CD4-positive, alpha-beta T cell treated with Interleukin-2 at 100 ng/mL for 4 hours (primary cell): ENCODE data around the gene KCNQ5.
A peak's percentile ranks its signal among the peaks of the same experiment; 100 is the strongest.
"Not testable (repeated sequence)": the region's sequence is repeated elsewhere in the genome, so short reads cannot be mapped to it uniquely, and the experiment has no call there.

ENCODE experiments used
- DNase-seq: peaks from one replicate; pipeline ENCODE4 v3.0.0-alpha.2; 2020; ENCODE audit warnings: low spot score

The KCNQ5 gene

GRCh38 chr6:72621291-72622093 lies at the start of gene KCNQ5:
Gene KCNQ5 (plus strand): TSS chr6:72622064.
- no peak for DNase-seq

- DNase-seq: no peak
These were observed 42.0 kb upstream of the KCNQ5 start for GRCh38 chr6:72579865-72580264.

DNA sequence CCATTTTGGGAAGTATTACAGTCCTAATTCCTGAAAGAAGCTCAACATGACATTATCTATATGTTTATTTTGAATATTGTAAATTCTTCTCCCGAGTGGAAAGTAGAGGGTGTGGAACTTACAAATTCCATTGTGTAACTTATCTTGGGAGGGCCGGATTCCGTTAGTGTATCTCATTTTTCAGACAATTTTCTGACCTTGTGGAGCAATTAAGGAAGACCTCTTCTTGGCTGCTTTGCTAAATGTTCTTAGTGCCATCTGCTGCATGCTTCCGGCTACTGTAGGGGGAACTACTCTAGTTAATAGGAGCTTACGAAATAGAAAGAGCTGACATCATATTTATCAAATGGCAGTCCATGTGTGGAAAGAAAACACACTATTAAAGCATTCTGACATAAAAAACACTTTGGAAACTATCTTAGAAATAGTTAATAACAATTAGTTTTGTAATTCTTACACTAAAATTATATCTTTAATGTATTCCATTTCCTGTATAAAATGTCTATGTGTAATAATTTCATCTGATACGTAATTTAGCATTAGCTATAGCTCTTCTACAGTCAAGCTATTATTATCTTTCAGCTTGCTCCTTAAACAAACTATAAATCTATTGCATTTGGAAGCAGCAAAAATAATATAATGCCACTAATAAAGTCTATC lies 41.5 kb upstream of the KCNQ5 start:
- DNase-seq: no peak

DNA sequence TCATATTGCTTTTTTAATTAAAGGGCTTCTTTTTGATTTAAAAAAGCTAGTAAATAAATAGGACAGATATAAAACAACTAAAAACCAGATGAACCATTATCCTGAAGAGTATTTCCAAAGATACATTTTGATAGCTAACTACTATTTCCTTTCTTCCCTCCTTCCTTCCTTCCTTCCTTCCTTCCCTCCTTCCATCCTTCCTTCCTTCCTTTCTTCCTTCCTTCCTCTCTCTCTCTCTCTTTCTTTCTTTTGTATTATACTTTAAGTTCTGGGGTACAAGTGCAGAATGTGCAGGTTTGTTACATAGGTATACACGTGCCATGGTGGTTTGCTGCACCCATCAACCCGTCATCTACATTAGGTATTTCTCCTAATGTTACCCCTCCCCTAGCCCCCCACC lies 40.9 kb upstream of the KCNQ5 start:
- DNase-seq: not testable (repeated sequence)

DNA sequence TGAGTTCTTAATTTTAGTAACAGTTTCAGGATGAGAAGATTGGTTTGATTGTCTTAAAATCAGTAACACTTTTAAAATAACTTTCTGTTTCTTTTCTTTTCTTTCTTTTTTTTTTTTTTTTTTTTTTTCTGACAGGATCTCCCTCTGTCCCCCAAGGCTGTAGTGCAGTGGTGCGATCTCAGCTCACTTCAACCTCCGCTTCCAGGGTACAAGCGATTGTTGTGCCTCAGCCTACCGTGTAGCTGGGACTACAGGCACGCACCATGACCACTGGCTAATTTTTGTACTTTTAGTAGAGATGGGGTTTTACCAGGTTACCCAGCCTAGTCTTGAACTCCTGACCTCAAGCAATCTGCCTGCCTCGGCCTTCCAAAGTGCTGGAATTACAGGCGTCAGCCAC lies 33.7 kb upstream of the KCNQ5 start:
- DNase-seq: no peak

- no peak for DNase-seq
These were observed 32.8 kb upstream of the KCNQ5 start for GRCh38 chr6:72589096-72589495.

DNA sequence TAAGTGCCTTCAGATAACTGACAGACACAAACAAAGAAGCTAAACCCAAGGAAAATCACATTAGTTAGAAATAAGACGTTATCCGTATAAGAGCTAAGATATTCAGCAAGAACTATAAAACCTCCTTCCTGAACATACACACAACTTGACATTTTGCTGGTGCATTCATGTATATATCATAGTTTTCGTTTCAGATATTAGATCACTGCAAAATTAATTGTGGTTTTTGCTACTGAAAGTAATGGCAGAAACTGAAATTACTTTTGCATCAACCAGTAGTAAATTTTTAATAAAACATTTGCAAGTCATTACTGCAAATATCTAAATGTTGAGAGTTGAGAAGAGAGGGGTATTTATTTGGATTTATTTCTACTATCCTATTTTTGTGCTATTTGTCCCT lies 26.1 kb upstream of the KCNQ5 start:
- DNase-seq: no peak

GRCh38 chr6:72616406-72617015 lies 5.4 kb upstream of the KCNQ5 start:
- peak; percentile 48 for DNase-seq

- DNase-seq: no peak
These were observed 4.1 kb upstream of the KCNQ5 start for GRCh38 chr6:72617721-72618120.

GRCh38 chr6:72619883-72620696 lies 1.8 kb upstream of the KCNQ5 start:
- DNase-seq: peak; percentile 61

DNA sequence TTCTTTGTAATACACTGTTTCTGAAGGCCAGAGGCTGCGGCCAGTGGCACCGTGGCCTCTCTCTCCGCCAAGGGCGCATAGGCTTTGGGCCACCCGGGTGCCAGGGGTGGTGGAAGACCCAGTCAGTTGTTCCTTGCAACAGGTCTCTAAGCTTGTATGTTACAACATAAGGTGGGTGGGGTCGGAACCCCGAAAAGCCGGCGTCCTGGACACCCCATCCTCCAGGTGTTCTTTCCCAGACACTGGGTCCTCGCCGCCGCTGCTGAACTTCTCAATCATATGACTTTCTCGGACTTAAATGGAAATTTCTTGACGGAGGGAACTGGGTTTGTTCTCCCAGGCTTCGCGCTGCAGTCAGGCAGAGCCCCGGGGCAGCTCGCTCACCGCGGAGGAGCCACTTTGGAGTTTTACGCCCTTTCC lies 983 bp upstream of the KCNQ5 start:
- DNase-seq: no peak

- DNase-seq: peak; percentile 42
These were observed 453 bp downstream of the KCNQ5 start for GRCh38 chr6:72622094-72622940.

- no peak for DNase-seq
These were observed 1.9 kb downstream of the KCNQ5 start for GRCh38 chr6:72623808-72624207.

- peak; percentile 17 for DNase-seq
These were observed 2.8 kb downstream of the KCNQ5 start for GRCh38 chr6:72624557-72625160.

DNA sequence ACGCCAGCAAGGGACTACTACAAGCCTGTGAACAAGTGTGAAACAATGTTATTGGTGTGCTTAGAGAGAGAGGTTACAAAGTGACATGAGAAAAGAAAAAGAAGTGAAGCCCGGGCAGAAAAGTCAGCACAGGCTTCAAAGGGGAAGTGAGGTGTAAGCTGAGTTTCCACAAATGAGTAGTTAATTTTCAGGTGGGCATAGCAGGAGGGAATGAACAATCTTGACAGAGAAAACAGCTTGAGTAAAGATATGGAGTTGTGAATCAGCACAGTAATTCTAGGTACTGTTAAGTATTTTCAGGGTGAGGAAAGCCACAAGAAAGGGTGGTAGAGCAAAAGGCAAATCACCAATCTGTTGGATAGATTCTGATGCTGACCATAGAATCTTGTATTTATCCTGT lies 4.3 kb downstream of the KCNQ5 start:
- no peak for DNase-seq

DNA sequence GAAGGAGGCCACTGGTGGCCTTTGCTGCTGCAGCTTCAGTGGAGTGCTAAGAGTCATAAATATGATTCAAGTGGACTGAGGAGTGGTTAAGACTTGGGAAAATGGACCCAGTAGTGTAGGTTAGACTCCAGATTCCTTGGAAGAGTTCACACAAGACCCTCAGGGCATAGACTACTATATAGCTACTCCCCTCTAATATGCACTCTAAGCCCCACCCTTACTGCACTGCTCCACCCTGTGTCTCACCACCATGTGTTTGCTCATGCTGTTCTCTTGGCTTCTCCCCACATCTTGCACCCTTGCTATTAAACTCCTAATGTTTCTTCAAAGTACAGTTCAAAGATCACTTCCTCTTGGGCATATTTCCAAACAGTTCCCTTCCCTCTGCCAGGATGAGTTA lies 5.7 kb downstream of the KCNQ5 start:
- no peak for DNase-seq

DNA sequence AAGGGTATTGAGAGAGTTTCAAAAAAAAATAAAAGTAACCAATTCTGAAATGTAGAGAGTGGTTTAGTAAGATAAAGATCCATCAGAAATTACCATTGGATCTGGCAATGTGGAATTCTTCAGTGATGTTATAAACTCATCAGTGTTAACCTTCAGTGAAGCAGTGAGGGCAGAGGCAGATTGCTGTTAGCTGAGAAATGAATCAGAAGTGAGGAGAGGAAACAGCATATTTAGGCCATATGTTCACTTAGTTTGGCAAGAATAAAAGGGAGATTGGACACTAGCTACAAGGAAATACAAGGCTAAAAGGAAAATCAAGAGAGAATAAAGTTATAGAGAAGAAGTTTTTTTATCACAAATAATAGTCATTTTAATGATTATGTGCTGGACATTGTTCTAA lies 9.6 kb downstream of the KCNQ5 start:
- DNase-seq: no peak

DNA sequence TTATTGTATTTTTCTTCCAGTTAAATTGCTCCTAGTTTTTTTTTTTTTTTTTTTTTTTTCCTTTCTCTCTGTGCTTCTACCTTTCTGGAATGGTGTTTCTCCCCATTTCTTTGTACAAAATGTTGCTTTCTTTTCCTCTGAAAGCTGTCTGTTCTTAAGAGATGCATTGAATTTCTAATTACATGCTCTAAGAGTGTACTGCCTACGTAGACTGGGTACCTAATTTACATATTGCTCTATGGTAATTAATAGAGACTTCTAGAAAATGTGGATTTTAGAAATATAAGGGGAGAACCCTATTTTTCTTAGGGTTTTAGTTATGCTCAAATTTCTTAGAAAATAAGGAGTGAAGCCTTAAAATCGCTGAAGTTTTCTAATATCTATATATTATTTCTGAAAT lies 13.8 kb downstream of the KCNQ5 start:
- DNase-seq: no peak

DNA sequence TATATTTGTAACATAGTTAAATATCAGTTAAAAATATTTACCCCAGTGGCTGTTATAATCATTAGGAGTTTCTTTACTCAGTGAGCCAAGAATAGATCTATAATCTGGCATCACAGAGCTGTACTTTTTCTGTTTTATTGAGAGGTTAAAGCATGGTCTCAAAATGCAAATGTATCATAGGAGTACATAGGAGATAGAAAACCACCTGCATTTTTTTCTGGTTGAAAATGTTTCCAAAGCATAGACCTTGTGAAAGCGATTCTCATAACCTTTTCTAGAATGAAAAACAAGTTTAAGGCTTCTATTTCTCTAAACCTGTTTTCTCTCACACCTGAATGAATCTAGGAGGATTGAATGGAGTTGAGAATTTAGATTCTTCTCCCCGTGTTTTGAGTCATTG lies 14.4 kb downstream of the KCNQ5 start:
- DNase-seq: no peak

GRCh38 chr6:72636786-72637185 lies 14.9 kb downstream of the KCNQ5 start:
- DNase-seq: no peak
